Spleen (tissue), 11 donors: Measurements from ENCODE around the gene CACNA1H. TPM values are rescaled to one million over a fixed set of nuclear protein-coding genes. Genes with fewer than 3 reads are reported as not detected.
A peak's percentile ranks its signal among the peaks of the same experiment; 100 is the strongest.

Source experiments
- DNase-seq: peaks from one replicate; pipeline ENCODE4 v3.0.0-alpha.2; 2020
- H3K27ac ChIP-seq, 8 donors: fragments of 200-600 bp; sonication (generic) in 7 of 8; 1 replicate in 4 of 8; 2 replicates in 4 of 8; pipeline versions ENCODE4 v1.5.0 to v1.8.0; 2016 to 2021; ENCODE audit warnings: inconsistent platforms in 4 of 8, mild to moderate bottlenecking in 4 of 8, moderate library complexity in 1 of 8
- H3K27me3 ChIP-seq, 7 donors: fragments of 200-600 bp; sonication (generic) in 6 of 7; replicated peaks in 1 of 7; 1 replicate in 4 of 7; 2 replicates in 3 of 7; pipeline versions ENCODE4 v1.5.0 to v1.8.0; 2016 to 2021; ENCODE audit warnings: inconsistent platforms in 3 of 7, mild to moderate bottlenecking in 1 of 7
- H3K36me3 ChIP-seq, 6 donors: fragments of 200-600 bp; sonication (generic) in 5 of 6; 1 replicate in 4 of 6; 2 replicates in 2 of 6; pipeline versions ENCODE4 v1.5.0 to v1.8.0; 2016 to 2021; ENCODE audit warnings: inconsistent platforms in 2 of 6
- H3K4me1 ChIP-seq, 6 donors: fragments of 200-600 bp; sonication (generic) in 5 of 6; 1 replicate in 3 of 6; 2 replicates in 3 of 6; pipeline versions ENCODE4 v1.5.0 to v1.8.0; 2016 to 2021; ENCODE audit warnings: inconsistent platforms in 3 of 6
- H3K4me3 ChIP-seq, 8 donors: fragments of 200-600 bp; sonication (generic) in 7 of 8; 1 replicate in 4 of 8; 2 replicates in 4 of 8; pipeline versions ENCODE4 v1.5.0 to v1.8.0; 2016 to 2021; ENCODE audit warnings: inconsistent platforms in 4 of 8, mild to moderate bottlenecking in 4 of 8, moderate library complexity in 2 of 8
- H3K9me3 ChIP-seq, 8 donors: fragments of 200-600 bp; sonication (generic) in 7 of 8; 1 replicate in 4 of 8; 2 replicates in 4 of 8; pipeline versions ENCODE4 v1.5.0 to v1.8.0; 2016 to 2021; ENCODE audit warnings: inconsistent platforms in 4 of 8
- CTCF ChIP-seq, 11 experiments: fragments of 200-600 bp in 7 of 11; fragments of 450-650 bp in 4 of 11; sonication (generic) in 4 of 11; IDR thresholded peaks in 8 of 11; conservative IDR thresholded peaks in 3 of 11; 1 replicate in 7 of 11; 2 replicates in 4 of 11; pipeline versions ENCODE4 v1.4.0 to v1.8.0; 2016 to 2021; ENCODE audit warnings: antibody characterized with exemption in 11 of 11, inconsistent platforms in 4 of 11, mild to moderate bottlenecking in 1 of 11
- POLR2A ChIP-seq, 3 donors: fragments of 450-650 bp; IDR thresholded peaks; one replicate each; pipeline ENCODE4 v1.5.1; 2017; ENCODE audit warnings: antibody characterized with exemption in 3 of 3, mild to moderate bottlenecking in 1 of 3
- POLR2AphosphoS5 ChIP-seq, 3 donors: sonication (generic); formaldehyde crosslinking; IDR thresholded peaks; one replicate each; pipeline ENCODE4 v1.5.1; 2017; ENCODE audit warnings: antibody characterized with exemption in 3 of 3
- WGBS, 5 donors: extraction: QIAGEN DNeasy Blood & Tissue Kit in 3 of 5; methylation state at CpG; one replicate each; pipeline versions ENCODE4 v1.1.5 to v1.1.7; 2013 to 2018; 5-methylcytosine and 5-hydroxymethylcytosine counted together
- intact Hi-C: fragments of 100-400 bp; cut with DNase I; formaldehyde crosslinking; loops from one replicate; pipeline ENCODE4 v1.15.0; 2023; ENCODE audit warnings: low total_unique reads
- polyA plus RNA-seq, 3 donors: library from polyadenylated mRNA; stranded (reverse); fragments of 200-250 nt; gene quantifications; one replicate each; pipeline ENCODE4 v1.2.1, GENCODE V29; 2013
- total RNA-seq, 7 donors: library from RNA; depleted of rRNA in 3 of 7; stranded (reverse); fragments of >200 nt in 3 of 7; fragmentation: NEBNext Ultra II Directional in 4 of 7; extraction: Animal tissue kit (Norgen Biotek cat#: 25700) in 4 of 7; gene quantifications; one replicate each; pipeline versions ENCODE4 v1.1.0 to v1.2.1, GENCODE V29; 2016 to 2021
- donor health status: healthy with polysubstance abuse.
- donor health status: DM: no; HTN: no; CAD: no; lungs with moderate emphysema.
- donor health status: DM: no; HTN: no; CAD: no.
- donor health status: Bipolar disorder and iron deficiency.
- donor health status: healthy.
- donor health status: DM: no; HTN: no; CAD: no.
- donor health status: DM: yes; HTN: yes; CAD: no.

CACNA1H gene
- total and polyA plus RNA-seq, 10 donors, result 0.33 to 2.1 (median 0.70) TPM

- WGBS, 5 donors, result 52 to 68% (median 60%) methylated on average over 18 to 56 of the region's 56 CpGs
- intact Hi-C loops, result no loop called here
- H3K9me3 ChIP-seq, result no peaks in the 10 kb centered on the region
- H3K36me3 ChIP-seq, result no peaks in the 10 kb centered on the region
- TF ChIP-seq POLR2A (IDR thresholded peaks at IDR 0.05), result no peak
- TF ChIP-seq CTCF (IDR thresholded peaks at IDR 0.05 in 8 of 11, conservative IDR thresholded peaks at IDR 0.05 in 3 of 11), result no peak
- TF ChIP-seq POLR2AphosphoS5 (IDR thresholded peaks at IDR 0.05), result no peak
- H3K4me1 ChIP-seq, result peaks cover 0 to 22% (median 5%) of the 10 kb centered on the region in 6 donors
- no peak overlapping the region for H3K27ac ChIP-seq
- peaks cover 0 to 100% (median 74%) of the 10 kb centered on the region in 7 donors for H3K27me3 ChIP-seq
- H3K4me3 ChIP-seq, result peak overlapping the region in 1 of 8 donors; percentile 1
- no peak for DNase-seq
These were observed 7.3 kb downstream of the CACNA1H start for GRCh38 chr16:1159973-1160772.

GRCh38 chr16:1160773-1161348 is 8.0 kb downstream of the CACNA1H start:
- Histone ChIP-seq H3K27ac (no peak overlapping the region), H3K9me3 (no peaks in the 10 kb centered on the region), H3K36me3 (no peaks in the 10 kb centered on the region), H3K4me3 (peak overlapping the region in 1 of 8 donors; percentile 1), H3K4me1 (peaks cover 0 to 22% (median 5%) of the 10 kb centered on the region in 6 donors), H3K27me3 (peaks cover 0 to 100% (median 67%) of the 10 kb centered on the region in 7 donors)
- intact Hi-C loops, result no loop called here
- TF ChIP-seq CTCF (IDR thresholded peaks at IDR 0.05 in 8 of 11, conservative IDR thresholded peaks at IDR 0.05 in 3 of 11) (no peak), POLR2A (IDR thresholded peaks at IDR 0.05) (no peak), POLR2AphosphoS5 (IDR thresholded peaks at IDR 0.05) (no peak)
- DNase-seq, result no peak
- 76 to 89% (median 80%) methylated on average over 16 to 34 of the region's 34 CpGs for WGBS, 5 donors

GRCh38 chr16:1162701-1163566 is 10.0 kb downstream of the CACNA1H start:
- H3K27ac ChIP-seq, result no peak overlapping the region
- DNase-seq, result no peak
- 75 to 80% (median 79%) methylated on average over 22 to 38 of the region's 38 CpGs for WGBS, 5 donors
- no peaks in the 10 kb centered on the region for H3K9me3 ChIP-seq
- TF ChIP-seq POLR2AphosphoS5 (IDR thresholded peaks at IDR 0.05), result no peak
- no peak for TF ChIP-seq CTCF (IDR thresholded peaks at IDR 0.05 in 8 of 11, conservative IDR thresholded peaks at IDR 0.05 in 3 of 11)
- intact Hi-C loops, result no loop called here
- peaks cover 0 to 22% (median 5%) of the 10 kb centered on the region in 6 donors for H3K4me1 ChIP-seq
- H3K27me3 ChIP-seq, result peaks cover 0 to 91% (median 50%) of the 10 kb centered on the region in 7 donors
- no peak overlapping the region for H3K4me3 ChIP-seq
- H3K36me3 ChIP-seq, result no peaks in the 10 kb centered on the region
